ENCODE data around the gene PTPRF.
"Not testable (repeated sequence)": the region's sequence is repeated elsewhere in the genome, so short reads cannot be mapped to it uniquely, and the experiment has no call there.

Gene PTPRF

GRCh38 chr1:43537423-43538142, 6.9 kb downstream of the PTPRF start:
- DNase-seq (ENCODE audit: low read depth in 2 of 2), result no peak

- no peak for DNase-seq (ENCODE audit: low read depth in 2 of 2)
Observed at GRCh38 chr1:43538143-43538487, 7.4 kb downstream of the PTPRF start.

GRCh38 chr1:43538969-43539368, 8.3 kb downstream of the PTPRF start:
- no peak for DNase-seq (ENCODE audit: low read depth in 2 of 2)

DNA sequence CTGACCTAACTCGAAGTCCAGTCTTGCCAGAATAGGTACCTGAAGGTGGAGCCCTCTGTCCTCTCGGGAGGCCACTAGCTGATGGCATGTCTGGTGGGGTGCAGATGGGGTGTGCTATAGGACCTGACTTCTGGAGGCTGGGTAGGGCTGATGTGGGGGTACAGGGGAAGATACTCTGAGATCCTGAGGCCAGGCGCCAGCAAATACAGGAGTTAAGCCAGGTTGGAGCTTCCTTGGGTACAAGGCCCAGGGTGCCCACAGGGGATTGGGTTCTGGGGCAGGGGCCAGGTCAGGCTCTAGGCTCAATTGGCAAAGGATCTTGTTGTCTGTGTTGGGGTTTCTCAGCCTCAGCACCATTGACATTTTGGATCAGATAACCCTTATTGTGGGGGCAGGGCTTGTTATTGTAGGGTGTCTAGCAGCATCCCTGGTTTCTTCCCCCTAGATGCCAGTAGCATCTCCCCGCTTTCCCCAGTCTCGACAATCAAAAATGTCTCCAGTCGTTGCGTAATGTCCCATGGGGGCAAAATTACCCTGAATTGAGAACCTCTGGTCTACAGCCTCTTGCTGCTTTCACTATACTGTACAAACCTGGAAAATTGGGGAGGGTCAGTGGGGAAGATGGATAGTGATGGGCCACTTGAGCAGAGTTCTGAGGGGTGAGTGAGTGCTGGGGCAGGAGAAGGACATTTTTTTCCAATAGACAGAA, 9.2 kb downstream of the PTPRF start:
- DNase-seq (ENCODE audit: low read depth in 2 of 2), result no peak

GRCh38 chr1:43540653-43541071, 10.0 kb downstream of the PTPRF start:
- DNase-seq (ENCODE audit: low read depth in 2 of 2), result no peak

- DNase-seq (ENCODE audit: low read depth in 2 of 2), result no peak
Observed at GRCh38 chr1:43541141-43541540, 10.5 kb downstream of the PTPRF start.

- no peak for DNase-seq (ENCODE audit: low read depth in 2 of 2)
Observed at GRCh38 chr1:43541721-43542401, 11.2 kb downstream of the PTPRF start.

GRCh38 chr1:43542527-43543458, 12.1 kb downstream of the PTPRF start:
- no peak for DNase-seq (ENCODE audit: low read depth in 2 of 2)

DNA sequence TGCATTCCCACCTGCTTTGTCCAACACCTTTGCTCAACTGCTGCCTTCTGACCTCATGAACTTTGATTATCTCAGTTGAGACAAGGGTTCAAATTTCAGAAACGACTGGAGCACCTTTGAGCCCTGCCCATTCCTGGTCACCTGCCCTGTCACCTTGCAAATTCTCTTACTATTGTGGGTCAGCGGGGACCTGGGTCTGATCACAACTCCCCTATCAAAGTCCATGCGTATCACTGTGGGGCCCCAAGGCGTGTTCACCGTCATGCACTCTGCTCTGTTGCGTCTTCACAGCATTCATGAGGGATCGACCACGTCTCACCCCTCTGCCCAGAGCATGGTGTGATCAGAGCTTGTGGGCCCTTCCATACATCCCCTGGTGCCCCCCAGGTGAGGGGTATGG, 12.9 kb downstream of the PTPRF start:
- DNase-seq (ENCODE audit: low read depth in 2 of 2), result no peak

- DNase-seq (ENCODE audit: low read depth in 2 of 2), result no peak
Observed at GRCh38 chr1:43545339-43545694, 14.6 kb downstream of the PTPRF start.

DNA sequence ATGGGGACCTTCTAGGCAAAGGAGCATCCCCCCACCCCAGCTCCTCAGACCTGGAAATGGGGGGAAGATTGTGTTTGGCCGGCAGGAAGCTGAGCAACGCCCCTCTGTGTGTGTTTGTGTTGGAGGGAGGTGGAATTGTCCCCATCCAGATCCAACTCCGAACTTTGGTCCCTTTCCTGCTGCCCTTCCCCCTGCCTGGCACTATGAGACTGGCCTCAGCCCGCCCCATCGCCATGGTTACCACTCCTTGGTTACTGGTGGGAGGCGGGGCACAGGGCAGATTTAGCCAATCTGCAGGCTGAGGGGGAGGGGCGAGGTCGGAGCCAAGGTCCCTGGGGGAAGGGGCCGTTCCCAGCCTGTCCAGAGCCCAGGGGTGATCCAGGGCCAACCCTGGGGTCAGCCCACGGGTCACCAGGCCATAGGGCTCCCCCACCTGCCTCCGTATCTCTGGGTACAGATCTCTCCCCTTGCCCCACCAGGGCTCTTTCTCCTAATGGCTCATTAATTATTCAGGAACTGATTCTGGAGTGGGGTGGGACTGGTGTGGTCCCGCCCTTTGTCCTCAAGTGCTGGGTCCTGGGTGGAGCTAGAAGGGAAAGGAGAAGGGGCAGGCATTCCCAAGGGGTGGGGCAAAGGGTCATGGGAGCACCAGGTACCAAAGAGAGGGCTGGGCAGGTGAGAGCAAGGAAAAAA, 15.2 kb downstream of the PTPRF start:
- DNase-seq (ENCODE audit: low read depth in 2 of 2), result no peak

DNA sequence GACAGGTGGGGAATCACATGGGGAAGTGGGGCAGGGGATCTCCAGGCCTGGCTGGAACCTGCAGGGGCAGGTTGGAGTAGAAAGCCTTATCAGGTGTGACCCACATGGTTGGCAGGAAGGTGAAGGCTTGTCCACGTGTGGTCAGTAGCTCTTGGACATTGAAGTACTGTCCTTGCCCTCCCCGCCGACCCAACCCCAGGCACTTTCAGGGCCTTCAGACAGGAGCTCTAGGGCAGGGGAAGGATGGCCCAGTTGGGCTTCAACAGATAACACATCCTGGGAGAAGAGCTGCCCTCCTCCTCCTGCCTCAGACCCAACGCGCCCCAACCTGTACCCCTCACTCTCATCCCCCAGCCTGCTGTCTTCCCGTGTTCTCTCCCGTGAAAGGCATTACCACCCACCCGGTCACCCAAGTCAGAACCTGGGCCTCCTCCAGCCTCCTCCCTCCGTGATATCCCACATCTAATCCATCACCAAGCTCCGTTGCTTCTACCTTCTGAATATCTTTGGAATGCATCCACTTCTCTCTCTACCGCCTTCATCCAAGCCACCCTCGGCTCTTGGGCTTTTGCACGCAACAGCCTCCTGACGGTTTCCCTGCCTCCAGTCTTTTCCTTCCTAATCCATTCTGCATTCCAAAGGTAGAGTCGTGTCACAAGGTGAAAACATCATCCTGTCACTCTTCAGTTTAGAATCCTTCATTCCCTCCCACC, 15.9 kb downstream of the PTPRF start:
- DNase-seq (ENCODE audit: low read depth in 2 of 2), result no peak

GRCh38 chr1:43547538-43548072, 16.9 kb downstream of the PTPRF start:
- DNase-seq (ENCODE audit: low read depth in 2 of 2), result no peak

DNA sequence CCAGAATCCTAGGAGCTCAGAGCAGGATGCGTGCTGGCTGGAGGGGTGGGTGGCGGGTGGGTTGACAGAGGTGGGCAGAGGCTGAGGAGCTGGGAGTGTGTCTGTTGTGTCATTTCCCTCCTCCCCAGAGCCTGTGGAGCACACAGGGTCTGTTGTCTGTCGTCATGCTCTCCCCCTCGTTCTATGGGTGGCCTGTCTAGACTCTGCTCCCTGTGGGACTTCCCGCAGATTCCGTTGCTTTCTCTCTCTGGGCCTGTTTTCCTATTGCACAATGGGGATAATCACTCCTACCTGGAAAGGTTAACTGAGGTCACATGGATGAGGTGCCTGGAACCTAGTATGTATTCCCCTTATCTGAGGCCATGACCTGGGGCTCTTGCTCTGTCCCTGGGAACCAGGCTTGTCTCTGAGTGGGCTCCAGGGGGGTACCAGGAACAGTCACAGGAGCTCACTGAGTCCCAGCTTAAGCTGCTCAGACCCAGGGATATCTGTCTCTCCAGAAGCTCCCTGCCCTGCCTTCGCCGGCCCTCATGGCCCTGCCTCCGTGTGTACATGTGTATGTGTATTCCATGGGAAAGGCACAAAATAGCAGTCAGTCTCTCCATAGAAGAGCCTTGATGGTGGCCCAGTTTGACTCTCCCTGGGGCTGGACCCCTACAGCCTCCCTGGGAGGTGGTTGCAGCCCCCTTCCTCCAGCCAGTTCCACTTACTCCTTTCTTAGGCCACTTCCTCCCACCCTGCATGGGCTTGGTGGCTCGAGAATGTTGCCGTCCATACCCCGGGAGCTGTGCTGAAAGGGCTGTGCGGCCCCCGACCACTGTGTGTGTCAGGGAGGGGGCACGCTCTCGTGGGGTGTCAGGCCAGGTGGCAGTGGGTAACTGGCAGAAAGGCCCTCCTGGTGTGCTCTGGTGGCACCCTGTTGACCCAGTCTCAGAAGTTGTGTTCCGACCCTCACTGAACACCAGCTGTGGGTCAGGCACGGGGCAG, 17.9 kb downstream of the PTPRF start:
- no peak for DNase-seq (ENCODE audit: low read depth in 2 of 2)

DNA sequence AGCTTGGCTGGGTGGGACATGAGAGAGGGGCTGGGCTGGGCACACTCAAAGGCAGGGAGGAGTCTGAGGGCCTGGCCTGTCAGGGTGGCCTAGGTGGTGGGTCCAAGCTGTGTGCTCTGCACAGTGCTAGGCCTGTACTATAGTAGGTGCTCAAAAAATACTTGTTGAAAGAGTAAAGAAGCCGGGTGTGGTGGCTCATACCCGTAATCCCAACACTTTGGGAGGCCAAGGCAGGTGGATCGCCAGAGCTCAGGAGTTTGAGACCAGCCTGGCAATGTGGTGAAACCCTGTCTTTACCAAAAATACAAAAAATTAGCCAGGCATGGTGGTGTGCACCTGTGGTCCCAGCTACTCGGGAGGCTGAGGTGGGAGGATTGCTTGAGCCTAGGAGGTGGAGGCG, 18.7 kb downstream of the PTPRF start:
- DNase-seq (ENCODE audit: low read depth in 2 of 2), result not testable (repeated sequence)

DNA sequence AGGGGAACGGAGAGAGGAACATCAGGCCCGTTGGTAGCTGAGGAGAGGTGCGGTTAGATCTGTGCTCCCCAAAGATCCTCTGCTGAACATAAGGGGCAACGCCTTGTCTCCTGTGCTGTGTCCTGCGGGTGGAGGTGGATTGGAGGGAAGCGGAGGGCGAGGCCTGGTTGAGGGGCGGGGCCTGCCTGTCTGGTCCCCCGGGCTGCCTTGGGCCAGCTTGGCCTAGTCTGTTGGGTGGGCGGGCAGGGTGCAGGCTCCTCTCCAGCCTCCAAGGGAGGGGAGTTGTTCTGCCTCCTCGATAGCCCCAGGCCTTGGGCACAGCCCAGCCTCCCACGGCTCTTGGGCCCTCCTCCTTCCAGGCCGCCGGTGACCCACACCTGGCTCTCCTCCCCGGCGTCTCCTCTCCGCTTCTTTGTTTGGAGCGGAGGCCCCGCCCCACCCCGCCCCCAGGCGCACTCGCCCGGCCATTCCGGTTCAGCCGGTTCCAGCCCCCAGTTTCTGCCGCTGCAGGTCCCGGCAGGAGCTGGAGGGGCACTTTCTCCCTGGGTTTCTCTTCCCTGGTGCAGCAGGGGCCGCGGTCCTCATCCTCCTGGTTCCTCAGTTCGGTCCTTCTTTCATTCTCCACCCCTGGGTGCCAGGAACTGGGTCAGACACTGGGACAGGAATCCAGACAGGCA, 19.4 kb downstream of the PTPRF start:
- DNase-seq (ENCODE audit: low read depth in 2 of 2), result no peak

DNA sequence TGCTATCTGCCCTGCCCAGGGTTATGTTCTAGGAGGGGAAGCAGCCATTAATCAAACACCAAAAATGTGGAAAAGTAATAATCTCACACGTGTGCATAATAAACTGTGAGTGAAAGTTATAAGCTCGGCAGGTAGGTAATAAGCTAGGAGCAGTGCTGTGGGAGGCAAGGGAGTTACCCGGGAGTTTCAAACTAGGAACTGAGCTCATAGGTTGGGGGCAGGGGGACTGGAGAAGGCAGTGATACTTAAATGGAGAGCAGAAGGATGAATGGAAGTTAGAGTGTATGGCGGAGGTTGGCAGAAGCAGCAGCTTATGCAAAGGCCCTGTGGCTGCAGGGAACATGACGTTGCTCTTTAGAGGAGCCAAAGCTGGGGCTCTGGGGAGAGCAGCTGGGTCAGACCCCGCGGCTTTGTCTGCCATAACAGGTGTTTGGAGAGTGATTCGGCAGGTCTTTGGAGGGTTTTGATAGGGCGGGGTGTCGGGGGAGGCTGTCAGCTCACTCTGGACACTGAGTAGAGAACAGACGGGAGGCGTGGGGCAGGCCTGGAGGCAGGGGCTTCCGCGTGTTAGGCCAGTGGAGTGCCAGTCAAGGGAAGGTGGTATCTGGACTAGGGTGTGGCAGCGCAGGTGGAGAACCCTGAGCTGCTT, 20.0 kb downstream of the PTPRF start:
- no peak for DNase-seq (ENCODE audit: low read depth in 2 of 2)

DNA sequence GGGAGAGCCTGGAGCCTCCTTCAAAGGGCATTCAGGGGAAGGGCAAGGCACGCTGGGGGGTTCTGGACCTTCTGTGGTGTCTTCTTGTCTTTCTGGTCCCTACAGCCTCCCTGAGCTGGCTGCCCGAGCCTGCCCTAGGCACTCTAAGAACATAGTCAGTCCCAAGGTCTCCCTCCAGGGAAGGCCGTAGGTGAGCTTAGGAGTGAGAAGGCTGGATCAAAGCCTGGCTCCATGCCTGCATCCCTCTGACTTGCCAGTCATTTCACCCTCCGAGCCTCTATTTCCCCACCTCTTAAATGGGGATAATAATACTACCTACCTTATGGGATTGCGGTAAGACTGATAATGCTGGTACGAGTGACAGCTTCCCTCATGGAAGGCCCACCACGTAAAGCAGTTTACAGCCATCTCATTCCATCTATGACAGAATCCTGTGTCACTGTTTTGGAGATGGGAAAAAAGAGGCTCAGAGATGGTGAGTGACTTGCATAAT, 20.8 kb downstream of the PTPRF start:
- no peak for DNase-seq (ENCODE audit: low read depth in 2 of 2)
